Hepatocyte (in vitro differentiated cells): ENCODE results near the gene PDE4D.

Experiments used
- EZH2 ChIP-seq: fragments of 200-600 bp; sonication (generic); IDR thresholded peaks from 2 replicates; pipeline ENCODE4 v1.6.1; 2016; ENCODE audit warnings: antibody characterized with exemption, mild to moderate bottlenecking, borderline replicate concordance
- TF ChIP-seq, protein P1 (sequence below): fragments of 200-600 bp; sonication (generic); IDR thresholded peaks from 2 replicates; pipeline ENCODE4 v1.5.1; 2016; ENCODE audit warnings: antibody characterized with exemption, mild to moderate bottlenecking; ENCODE audit not compliant: poor library complexity

DNA sequence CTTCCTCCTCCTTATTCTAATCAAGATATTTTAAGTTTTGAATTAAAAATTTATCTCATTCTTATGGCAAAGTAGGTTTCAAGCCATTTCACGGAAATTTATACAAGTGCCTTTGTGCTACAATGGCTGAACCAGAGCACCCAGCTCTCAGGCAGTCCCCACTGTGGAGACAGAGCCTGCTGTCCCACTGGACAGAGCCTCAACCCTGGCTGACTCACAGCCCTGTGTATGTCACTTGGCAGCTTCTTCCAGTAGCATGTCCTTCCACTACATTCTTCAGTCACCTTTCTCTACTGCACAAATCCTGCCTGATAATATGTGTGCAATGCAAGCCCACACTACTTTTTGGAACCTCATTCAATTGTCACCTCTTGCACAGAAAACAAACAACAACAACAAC lies 253.1 kb downstream of the PDE4D start:
- no peak for TF ChIP-seq EZH2
- TF ChIP-seq, protein P1, sequence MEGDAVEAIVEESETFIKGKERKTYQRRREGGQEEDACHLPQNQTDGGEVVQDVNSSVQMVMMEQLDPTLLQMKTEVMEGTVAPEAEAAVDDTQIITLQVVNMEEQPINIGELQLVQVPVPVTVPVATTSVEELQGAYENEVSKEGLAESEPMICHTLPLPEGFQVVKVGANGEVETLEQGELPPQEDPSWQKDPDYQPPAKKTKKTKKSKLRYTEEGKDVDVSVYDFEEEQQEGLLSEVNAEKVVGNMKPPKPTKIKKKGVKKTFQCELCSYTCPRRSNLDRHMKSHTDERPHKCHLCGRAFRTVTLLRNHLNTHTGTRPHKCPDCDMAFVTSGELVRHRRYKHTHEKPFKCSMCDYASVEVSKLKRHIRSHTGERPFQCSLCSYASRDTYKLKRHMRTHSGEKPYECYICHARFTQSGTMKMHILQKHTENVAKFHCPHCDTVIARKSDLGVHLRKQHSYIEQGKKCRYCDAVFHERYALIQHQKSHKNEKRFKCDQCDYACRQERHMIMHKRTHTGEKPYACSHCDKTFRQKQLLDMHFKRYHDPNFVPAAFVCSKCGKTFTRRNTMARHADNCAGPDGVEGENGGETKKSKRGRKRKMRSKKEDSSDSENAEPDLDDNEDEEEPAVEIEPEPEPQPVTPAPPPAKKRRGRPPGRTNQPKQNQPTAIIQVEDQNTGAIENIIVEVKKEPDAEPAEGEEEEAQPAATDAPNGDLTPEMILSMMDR, result no peak
